Measurements from ENCODE around the gene CSK.

Gene CSK

GRCh38 chr15:74845208-74845568 lies 63.3 kb downstream of the CSK start:
- DNase-seq = no peak

- no peak for DNase-seq
Measured at GRCh38 chr15:74845581-74845980, 63.7 kb downstream of the CSK start.

- DNase-seq = no peak
Measured at GRCh38 chr15:74847432-74847831, 65.6 kb downstream of the CSK start.

- no peak for DNase-seq
Measured at GRCh38 chr15:74850393-74850792, 68.5 kb downstream of the CSK start.

- no peak for DNase-seq
Measured at GRCh38 chr15:74851960-74852359, 70.1 kb downstream of the CSK start.

Data from hippocampal formation (tissue), 2 donors.